Limb (tissue), 2 donors: Measurements from ENCODE around the gene GRAMD1C.
"Not testable (repeated sequence)": the region's sequence is repeated elsewhere in the genome, so short reads cannot be mapped to it uniquely, and the experiment has no call there.

Experiments
- DNase-seq, 2 donors: peaks; one replicate each; pipeline ENCODE4 v3.0.0-alpha.2; 2016; ENCODE audit errors: extremely low spot score in 2 of 2

GRAMD1C gene

DNA sequence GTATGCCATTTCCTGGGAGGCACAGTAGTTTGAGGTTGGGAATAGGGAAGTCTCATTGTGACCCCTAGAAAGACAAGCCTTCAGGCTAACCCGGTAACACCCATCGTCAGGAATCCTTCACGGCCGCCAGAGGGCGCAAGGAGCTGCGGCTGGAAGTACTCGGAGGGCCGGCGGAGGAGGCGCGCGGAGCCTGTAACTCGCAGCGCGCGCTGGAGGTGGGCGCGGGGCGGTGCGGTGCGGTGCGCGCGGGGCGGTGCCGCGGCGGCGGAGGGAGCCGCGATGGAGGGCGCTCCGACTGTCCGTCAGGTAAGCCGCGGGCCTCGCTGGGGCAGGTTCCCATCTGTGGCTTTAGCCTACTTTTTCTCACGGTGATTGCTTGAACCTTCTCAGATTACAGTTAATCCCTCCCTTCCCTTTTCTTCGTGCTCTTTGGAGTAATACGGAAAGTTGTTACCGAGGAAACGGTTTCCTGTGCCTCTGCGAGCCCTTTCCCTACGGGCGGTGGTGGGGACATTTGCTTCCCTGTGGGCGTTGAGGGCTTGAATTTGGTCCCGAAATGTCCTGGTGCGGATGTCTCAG is at the start of gene GRAMD1C:
Gene GRAMD1C, plus strand, starts transcription at position 158 of the 579 bp plus-strand sequence. Its CDS starts 122 bp downstream, at position 280.
- peak; percentile 90 to 92 for DNase-seq

DNA sequence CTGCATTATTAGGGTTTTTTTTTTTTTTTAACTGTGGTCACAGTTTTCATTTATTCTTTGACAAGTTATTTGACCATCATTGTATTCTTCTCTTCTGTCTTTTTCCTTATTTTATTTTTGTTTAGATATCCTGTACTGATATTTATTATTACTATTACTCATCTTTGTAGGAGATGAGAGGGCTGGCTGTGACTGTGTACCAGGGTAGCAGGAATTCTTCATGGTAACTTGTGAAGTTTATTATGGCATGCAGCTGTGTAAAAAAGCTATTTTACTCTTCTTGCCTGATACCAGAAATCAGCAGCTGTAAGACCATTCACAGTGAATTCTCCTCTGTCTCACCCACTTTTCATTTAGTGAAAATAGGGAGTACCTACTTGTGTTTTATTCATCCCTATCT is 47.2 kb upstream of the GRAMD1C start:
- DNase-seq, result no peak

DNA sequence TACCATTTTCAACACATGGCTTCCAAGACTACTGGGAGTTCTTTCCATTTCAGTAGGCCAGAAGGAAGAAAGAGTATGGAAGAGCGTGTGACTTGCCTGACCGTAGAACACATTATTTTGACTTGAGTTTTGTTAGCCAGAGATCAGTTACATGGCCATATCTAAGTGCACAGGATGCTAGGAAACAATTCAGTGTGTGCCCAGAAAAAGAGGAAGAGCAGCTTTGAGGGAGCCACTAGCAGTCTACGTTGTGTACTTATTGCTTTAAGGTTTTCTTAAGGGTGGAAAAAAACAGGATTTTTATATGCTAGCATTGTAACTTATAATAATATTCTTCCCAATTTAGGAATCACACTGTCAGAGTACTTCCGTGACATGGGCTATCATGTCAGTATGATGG is 44.1 kb upstream of the GRAMD1C start:
- DNase-seq, result no peak

DNA sequence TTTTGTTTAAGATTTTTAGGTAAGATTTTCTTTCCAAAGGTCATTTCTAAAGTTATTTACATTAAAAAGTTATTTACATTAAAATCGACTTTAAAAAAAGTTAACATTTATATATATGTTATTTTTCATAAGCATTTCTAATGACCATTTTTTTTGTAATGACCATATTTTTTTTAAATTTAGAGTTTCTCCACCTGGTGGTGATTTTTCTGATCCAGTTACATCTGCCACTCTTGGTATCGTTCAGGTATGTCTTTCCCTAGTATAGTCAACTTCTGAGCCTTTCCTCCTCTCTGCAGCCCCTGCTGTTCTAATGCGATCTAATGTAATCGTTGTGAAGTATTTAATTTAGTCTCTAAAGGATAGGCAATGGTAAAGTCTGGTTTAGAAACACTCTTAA is 42.9 kb upstream of the GRAMD1C start:
- no peak for DNase-seq

DNA sequence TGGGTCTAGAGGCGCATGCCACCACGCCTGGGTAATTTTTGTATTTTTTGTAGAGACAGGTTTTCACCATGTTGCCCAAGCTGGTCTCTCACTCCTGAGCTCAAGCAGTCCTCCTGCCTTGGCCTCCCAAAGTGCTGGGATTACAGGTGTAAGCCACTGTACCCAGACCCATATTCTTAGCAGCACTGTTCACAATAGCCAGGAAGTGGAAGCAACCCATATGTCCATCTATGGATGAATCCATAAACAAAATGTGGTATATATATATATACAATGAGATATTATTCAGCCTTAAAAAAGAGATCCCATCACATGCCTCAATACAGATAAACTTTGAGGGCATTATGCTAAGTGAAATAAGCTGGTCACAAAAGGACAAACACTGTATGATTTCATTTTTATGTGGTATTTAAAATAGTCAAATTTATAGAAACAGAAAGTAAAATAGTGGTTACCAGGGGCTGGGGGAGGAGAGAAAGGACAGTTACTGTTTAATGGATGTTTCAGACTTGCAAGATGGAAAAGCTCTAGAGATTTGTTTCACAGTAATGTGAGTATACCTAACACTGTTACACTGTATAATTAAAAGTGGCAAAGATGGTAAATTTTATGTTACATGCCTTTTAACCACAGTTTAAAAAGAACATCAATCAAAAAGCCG is 35.7 kb upstream of the GRAMD1C start:
- no peak for DNase-seq

DNA sequence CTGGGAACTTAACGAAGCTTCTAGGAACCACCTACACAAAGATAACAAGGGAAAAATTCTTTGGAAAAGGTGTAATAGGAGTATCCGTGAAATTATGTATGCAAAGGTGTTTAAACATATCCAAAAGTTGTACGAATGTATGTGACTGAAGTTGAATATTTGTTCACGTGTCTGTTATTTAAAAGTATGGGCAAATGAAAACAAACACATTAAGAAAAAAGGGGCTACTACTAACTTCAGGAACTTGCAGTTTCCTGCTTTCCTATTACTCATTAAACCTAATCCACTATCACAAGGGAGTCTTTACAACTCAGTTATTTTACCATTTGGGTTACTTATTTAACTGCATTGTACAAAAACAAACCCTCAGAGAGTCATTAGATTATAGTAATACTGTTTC is 33.9 kb upstream of the GRAMD1C start:
- no peak for DNase-seq

- DNase-seq, result no peak
Measured at GRCh38 chr3:113805249-113805648, 33.3 kb upstream of the GRAMD1C start.

DNA sequence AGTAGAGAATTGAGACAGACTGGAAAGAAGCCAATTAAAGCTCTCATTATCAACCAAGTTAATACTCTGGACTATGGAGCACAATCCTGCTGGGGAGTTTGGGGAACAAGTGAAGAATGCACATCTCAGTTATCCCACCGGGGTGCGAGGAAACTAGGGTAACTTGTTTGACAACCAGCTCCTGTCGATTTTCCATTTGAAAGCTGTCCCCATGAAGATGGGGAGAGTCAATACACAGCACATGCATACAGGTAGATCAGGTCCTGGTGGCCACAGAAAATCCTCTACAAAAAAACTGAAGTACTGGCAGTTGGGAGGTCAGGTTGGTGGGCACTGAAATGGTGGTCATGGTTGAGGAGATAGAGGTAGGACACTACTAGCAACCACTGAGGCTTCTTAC is 25.7 kb upstream of the GRAMD1C start:
- DNase-seq, result no peak

- no peak for DNase-seq
Measured at GRCh38 chr3:113819866-113820265, 18.7 kb upstream of the GRAMD1C start.

DNA sequence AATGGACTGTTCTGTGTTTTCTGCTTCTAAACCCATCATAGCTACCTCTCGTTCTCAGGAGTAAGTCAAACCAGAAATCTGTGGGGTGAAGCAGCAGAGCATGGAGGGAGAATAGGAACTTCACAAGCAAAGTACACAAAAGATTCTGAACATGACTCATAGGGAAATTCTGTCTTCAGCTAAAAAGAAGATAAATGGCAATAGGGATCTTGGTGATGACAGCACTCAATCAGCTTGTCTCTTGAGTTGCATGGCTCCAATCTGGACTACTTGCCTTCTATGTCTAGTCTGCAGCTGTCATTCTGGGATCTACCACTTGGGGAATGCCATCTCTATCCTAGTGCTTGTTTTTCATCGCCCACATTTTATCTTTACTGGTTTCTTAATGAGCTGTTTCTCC is 13.5 kb upstream of the GRAMD1C start:
- no peak for DNase-seq

- DNase-seq, result no peak
Measured at GRCh38 chr3:113828600-113828999, 10.0 kb upstream of the GRAMD1C start.

DNA sequence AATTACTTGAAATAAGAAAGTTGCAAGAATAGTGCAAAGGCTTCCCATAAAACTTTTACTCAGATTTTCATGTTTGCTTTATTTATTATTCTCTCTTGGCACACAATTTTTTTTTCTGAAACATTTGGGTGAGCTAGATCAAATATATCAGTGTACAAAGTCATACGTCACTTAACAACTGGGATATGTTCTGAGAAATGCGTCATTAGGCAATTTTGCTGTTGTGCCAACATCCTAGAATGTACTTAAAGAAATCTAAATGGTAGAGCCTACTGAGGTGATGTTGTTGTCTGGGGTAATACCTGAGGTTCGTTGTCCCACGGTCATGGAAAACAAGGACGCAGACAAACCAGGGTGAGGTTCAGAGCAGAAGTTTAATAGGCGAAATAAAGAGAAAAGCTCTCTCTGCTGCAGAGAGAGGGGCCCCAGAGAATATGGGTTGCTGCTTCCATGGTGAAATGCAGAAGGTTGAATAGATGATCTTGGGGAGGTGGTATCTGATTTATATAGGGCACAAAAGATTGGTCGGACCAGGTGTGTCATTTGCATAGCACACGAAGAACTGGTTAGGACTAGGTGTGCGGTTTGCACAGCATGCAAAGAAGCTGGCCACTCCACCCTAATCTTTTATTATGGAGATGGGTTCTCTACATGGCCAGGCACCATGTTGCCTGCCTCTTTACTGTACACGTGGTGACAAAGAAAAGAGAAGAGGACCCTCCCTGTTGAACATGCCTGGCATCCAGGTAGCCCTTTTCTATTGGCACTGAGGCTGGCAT is 8.8 kb upstream of the GRAMD1C start:
- DNase-seq, result no peak

- no peak for DNase-seq
Measured at GRCh38 chr3:113831103-113831355, 7.6 kb upstream of the GRAMD1C start.

- no peak for DNase-seq
Measured at GRCh38 chr3:113832477-113833164, 6.0 kb upstream of the GRAMD1C start.

DNA sequence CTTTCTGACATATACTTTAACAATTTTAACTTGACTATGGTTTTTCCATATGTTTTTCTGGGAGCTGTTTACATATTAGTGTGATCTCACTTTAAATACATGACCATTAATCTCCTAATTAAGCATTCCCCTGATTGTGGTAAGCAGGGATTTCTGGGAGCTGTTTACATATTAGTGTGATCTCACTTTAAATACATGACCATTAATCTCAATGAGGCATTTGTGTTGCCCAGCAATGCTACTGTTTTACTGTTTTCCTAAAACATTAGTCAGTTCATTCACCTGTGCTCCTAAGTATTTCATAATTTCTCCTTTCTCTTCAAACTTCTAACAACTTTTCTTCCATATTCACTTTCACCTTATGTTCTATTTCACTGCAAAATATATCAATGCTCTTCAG is 3.6 kb upstream of the GRAMD1C start:
- no peak for DNase-seq

GRCh38 chr3:113839551-113839950 is 963 bp downstream of the GRAMD1C start:
- no peak for DNase-seq

DNA sequence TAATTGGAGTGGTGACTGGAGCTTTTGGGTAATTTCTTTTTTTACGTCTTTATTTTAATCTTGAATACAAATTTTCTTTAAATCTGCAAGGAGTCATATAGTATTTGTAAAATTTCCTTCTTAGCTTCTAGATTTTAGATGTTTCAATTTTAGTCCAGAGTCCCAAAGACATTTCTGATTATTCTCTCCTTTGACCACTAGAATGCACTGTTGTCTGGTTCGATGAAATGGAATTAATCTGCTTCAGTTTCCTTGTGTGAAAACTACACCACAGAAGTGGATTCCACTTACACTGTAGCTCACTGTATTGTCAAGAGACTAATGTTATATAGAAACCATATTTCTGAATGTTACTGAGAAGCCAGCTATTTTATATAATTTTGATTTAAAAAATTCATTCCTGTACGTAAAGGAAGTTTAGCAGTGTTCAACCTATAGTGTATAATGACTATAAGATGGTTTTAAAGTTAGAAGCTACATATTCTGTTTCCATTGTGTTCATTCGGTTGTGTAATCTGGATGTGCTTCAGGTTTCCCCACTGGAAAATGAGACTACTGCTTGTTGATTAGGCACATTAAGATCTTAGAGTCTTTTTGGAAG is 6.1 kb downstream of the GRAMD1C start:
- peak in 1 of 2 donors; percentile 54 for DNase-seq

DNA sequence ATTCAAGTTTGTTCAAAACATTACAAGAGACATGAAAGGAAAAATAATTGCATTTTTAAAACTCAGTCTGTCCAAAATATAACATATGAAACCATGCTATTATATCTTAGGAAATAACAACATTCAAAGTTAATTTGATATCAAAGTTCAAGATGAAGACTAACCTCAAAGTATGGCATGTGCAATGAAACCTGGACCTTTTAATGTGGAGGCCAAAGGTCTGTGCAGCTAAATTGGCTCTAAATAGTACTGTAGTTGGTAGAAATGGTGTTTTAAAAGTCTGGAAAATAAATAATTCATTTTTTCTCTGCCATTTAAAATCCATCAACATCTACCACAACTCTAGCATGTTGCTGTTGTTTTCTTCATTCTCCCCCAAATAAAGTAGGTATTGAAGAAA is 8.7 kb downstream of the GRAMD1C start:
- no peak for DNase-seq

DNA sequence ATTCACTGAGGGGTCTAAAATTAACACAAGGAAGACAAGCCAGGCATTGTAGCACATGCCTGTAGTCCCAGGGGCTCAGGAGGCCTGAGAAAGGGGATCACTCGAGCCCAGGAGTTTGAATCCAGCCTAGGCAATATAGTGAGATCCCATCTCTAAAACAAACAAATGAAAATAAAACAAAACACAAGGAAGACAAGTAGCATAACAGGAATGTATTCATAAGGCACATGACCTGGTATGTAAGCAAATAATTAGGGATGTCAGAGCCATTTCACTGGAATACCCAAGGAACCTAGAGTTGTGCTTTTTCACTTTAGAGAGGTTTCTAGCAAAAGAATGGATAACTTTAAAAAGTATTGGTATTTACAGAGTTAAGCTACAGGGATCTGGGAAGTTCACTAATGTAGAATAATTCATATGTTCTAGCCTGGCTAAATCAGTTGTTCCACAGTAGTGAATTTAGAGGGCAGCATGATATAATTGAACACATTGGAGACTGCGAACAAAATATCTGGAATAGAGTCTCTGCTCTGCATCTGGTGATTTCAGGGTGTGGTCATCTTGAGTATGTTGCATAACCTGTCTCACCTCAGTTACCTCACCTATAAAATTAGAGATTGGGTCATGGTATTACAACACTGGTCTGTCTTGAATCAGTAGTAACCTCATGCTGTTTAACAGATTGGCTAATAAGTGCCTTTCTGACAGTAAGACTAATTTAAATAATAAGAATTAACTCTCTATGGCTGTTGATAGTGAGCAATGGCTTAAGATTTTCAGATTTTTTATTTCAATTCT is 9.3 kb downstream of the GRAMD1C start:
- no peak for DNase-seq

DNA sequence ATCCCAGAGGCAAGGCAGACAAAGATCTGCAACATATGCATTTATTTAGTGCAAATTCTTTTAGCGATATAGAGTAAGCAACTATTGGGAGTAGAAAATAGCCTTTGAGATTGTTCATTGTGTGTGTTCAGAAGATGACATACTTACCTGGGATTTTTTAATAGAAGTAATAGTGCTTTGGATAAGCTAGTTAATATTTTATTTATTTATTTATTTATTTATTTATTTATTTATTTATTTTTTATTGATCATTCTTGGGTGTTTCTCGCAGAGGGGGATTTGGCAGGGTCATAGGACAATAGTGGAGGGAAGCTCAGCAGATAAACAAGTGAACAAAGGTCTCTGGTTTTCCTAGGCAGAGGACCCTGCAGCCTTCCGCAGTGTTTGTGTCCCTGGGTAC is 10.5 kb downstream of the GRAMD1C start:
- DNase-seq, result not testable (repeated sequence)

DNA sequence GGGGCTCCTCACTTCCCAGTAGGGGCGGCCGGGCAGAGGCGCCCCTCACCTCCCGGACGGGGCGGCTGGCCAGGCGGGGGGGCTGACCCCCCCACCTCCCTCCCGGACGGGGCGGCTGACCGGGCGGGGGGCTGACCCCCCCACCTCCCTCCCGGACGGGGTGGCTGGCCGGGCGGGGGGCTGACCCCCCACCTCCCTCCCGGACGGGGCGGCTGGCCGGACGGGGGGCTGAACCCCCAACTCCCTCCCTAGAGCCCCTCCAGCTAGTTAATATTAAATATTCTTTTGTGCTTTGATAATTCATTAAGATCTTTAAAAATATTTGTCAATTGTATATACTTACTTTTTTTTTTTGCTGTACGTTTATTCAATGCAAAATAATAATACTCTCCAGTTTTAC is 11.3 kb downstream of the GRAMD1C start:
- DNase-seq, result not testable (repeated sequence)
